ENCODE results near the gene NFKBIE. TPM values are rescaled to one million over a fixed set of nuclear protein-coding genes. Genes with fewer than 3 reads are reported as not detected.

The NFKBIE gene
- total and polyA plus RNA-seq, 9 of the 15 experiments (the other 6 are each of a cell fraction or from before 2014, with no cell fraction given) = 2.1 to 16.4 (median 11.7) TPM

DNA sequence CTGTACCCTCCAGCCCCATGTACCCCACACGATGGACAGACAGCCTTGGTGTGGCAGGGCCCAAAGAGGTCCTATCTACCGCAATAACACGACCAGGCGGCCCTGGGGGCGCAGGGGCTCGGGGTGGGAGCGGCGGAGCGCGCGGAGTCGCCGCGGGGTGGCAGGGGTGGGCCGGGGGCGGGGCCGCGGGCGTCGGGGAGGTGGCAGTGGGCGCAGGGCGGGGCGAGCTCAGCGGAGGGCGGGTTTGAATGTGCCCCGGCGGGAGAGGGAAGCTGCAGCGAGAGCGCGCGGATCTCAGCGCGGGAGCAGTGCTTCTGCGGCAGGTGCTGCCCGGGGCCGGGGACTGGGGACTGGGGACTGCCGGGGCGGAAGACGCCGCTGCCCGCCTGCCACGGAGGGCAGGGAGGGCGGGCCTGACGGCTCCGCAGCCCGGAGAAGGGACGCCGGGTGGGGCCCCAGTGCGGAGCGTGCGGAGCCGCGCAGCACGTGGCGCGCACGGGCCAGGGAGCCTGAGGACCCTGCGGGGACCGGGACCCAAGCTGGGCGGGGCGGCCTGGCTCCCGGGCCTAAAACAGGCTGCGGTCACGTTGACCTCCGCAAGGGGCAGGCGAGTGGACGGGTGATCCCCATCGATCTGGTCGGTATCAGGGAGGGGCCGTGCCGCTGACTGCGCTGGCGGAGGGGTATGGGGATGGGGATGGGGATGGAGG, 41.9 kb downstream of the NFKBIE start, which contains the start of gene SLC29A1 (continued):
- TF ChIP-seq KAT7 (CRISPR knock-in tag; IDR thresholded peaks at IDR 0.05; ENCODE audit: borderline replicate concordance) (no peak), HNRNPLL (IDR thresholded peaks at IDR 0.05; ENCODE audit: low read depth, low read length, poor library complexity, severe bottlenecking) (peak; percentile 76), RBM34 (IDR thresholded peaks at IDR 0.05; ENCODE audit: borderline replicate concordance, insufficient read depth, low read length) (no peak), HLTF (IDR thresholded peaks at IDR 0.05) (no peak), CHCHD3 (CRISPR knock-in tag; IDR thresholded peaks at IDR 0.05) (no peak), PRPF4 (IDR thresholded peaks at IDR 0.05; ENCODE audit: insufficient read depth, low read depth, low read length, poor library complexity, severe bottlenecking) (no peak), ZNF717 (CRISPR knock-in tag; IDR thresholded peaks at IDR 0.05) (no peak), ZNF561 (CRISPR knock-in tag; conservative IDR thresholded peaks at IDR 0.05) (no peak), RCOR1 (IDR thresholded peaks at IDR 0.05; ENCODE audit: borderline replicate concordance in 1 of 2, low read depth in 2 of 2, low read length in 2 of 2) (peak in 1 of 2 experiments; percentile 56; a peak in 1 of 4 replicates), BMI1 (IDR thresholded peaks at IDR 0.05; ENCODE audit: low read length) (no peak), RNF2 (IDR thresholded peaks at IDR 0.05) (no peak), SMARCA5 (IDR thresholded peaks at IDR 0.05) (no peak), SAFB (IDR thresholded peaks at IDR 0.05; ENCODE audit: borderline replicate concordance, low read depth, low read length) (no peak), E2F3 (CRISPR knock-in tag; IDR thresholded peaks at IDR 0.05) (0 out of 2 replicates have a peak, but pooled peaks have one; percentile 56), HDGF (IDR thresholded peaks at IDR 0.05) (no peak), MEF2A (IDR thresholded peaks at IDR 0.05; ENCODE audit: control insufficient read depth, low read depth, low read length) (no peak), PCBP1 (IDR thresholded peaks at IDR 0.05; ENCODE audit: low read depth, low read length, poor library complexity, severe bottlenecking) (no peak), MTA3 (IDR thresholded peaks at IDR 0.05; ENCODE audit: borderline replicate concordance) (no peak; the same call in 1 of the 2 replicates), MED1 (CRISPR knock-in tag; IDR thresholded peaks at IDR 0.05; ENCODE audit: borderline replicate concordance) (no peak), SAP30 (IDR thresholded peaks at IDR 0.05; ENCODE audit: borderline replicate concordance, insufficient read depth, low read depth, low read length, poor library complexity, severe bottlenecking) (peak; percentile 61), ARID1B (IDR thresholded peaks at IDR 0.05) (no peak), BCOR (IDR thresholded peaks at IDR 0.05) (no peak), SREBF1 (IDR thresholded peaks at IDR 0.05; ENCODE audit: borderline replicate concordance, low read depth, low read length) (no peak), TCFL5 (CRISPR knock-in tag; conservative IDR thresholded peaks at IDR 0.05) (no peak), PTBP1 (IDR thresholded peaks at IDR 0.05; ENCODE audit: low read depth, low read length) (no peak)
- TF ChIP-seq, protein P1, sequence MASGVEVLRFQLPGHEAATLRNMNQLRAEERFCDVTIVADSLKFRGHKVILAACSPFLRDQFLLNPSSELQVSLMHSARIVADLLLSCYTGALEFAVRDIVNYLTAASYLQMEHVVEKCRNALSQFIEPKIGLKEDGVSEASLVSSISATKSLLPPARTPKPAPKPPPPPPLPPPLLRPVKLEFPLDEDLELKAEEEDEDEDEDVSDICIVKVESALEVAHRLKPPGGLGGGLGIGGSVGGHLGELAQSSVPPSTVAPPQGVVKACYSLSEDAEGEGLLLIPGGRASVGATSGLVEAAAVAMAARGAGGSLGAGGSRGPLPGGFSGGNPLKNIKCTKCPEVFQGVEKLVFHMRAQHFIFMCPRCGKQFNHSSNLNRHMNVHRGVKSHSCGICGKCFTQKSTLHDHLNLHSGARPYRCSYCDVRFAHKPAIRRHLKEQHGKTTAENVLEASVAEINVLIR (CRISPR knock-in tag; IDR thresholded peaks at IDR 0.05) = no peak
